GM19397 (cell line): Measurements from ENCODE around the gene CD96.

Experiments
- ATAC-seq: cut with Tn5 transposase; IDR thresholded peaks from one replicate; pipeline ENCODE4 v1.9.1; 2021; ENCODE audit warnings: mild to moderate bottlenecking, moderate library complexity; ENCODE audit not compliant: unreplicated experiment

The CD96 gene

DNA sequence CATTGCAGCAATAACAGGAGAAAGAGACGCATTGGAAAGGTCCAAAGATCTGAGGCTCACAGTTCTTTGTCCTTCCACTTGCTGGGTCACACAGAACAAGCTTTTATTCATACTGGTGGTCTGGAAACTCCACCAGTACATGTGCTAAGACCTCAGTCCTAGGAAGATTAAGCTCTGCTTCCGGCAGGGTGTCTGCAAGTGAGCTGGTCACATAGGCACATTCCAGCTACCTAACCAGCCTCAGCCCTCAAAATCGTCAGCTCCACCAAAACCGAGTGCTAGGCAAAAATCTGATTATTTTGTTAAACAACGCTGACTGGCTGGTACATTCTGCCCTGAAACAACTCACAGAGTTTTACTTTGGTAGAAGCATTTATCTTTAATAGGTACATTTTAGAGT is 50.9 kb downstream of the CD96 start:
- ATAC-seq, result no peak

DNA sequence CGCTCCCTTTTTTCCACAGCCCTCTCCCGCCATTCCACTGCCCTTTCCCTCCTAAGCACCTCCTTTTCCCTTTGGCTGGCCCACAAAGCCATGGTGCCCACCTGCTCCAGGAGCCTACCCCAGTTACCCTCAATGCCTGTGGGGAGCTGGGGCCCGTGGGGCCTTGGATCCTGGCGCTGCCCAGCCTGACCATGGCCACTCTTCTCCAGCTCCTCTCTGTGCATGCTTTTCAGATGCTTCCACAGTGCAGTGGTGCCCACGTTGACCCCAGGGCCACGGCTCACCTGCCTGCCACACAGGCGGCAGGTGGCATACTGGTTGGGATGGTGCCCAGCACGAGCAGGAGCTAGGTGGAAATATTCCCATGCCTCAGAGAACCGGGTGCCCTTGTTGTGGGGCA is 51.7 kb downstream of the CD96 start:
- ATAC-seq, result no peak

DNA sequence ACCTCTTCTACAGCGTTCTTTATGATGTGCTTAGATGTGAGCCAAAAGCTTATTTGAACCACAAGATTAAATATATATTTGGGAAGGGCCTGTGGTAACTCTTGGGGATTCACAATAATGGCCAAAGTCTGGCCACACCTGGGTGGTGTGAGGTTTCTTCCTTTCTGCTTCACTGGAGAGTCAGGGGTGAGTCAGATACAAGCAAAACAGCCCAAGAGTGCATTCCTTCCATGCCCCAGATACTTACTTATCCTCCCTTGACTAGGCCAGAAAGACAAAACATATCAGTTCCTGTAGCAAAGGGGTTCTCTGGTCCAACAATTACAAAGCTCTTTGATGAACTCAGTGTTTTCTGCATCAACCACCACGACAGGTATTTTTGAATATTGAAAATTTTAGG is 52.2 kb downstream of the CD96 start:
- ATAC-seq, result peak; percentile 80

DNA sequence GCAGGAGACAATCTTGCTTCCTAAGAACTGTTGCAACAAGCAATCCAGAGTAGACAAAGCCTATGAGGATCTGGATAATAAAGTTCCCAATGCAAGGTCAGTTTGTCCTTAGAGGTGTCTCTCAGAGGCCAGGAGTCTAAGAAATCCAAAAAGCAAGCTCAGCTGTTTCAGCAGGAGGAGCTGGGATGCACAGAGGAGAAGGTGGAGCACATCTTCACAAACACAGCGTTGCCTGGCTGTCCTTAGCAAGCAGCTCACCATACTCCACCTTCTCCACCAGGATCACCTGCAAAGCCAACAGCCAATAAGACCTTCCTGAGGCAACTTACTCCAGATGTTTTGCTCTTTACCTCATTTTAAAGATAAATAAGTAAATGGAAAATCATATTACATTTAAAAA is 52.8 kb downstream of the CD96 start:
- ATAC-seq, result no peak

DNA sequence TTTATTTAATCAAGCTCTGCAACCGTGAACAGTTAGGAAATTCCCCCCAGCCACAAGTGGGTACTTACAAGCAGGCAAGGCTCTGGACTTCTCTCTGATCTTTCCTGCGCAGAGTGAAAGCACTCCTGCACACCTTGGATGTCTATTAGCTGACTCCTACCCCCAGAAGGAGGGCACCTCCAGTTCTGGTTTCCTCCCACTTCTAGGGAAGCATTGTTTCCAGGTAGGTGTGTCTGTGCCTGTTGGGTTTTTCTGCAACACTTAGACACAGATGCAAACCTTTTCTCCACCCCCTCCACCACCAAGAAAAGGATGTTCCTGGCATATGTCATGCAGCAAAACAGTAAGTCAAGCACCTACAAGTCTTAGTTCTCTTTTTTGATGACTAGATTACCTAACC is 53.2 kb downstream of the CD96 start, which contains the start of gene ZBED2:
TSS of gene ZBED2 (minus strand) at position 115 of the 400 bp plus-strand sequence. CDS start 1,145 bp downstream, outside the sequence.
- no peak for ATAC-seq

DNA sequence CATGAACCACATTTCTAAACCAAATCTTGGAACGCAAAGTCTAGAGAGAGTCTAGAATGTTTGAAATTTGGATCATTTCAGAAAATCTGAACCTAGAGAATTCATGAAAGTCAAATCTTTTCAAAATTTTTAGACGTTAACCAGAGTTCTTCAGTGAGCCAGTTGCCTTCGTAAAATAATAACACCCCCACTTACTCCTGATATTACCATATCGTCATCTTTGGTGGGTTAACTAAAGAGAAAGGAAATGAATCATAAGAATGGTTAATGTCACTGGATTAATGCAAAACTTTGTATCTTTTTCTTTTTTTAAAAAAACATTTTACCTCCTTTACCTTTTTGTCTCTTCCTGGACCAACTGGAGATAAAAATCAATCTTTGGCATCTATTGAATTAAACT is 54.3 kb downstream of the CD96 start:
- ATAC-seq, result no peak

DNA sequence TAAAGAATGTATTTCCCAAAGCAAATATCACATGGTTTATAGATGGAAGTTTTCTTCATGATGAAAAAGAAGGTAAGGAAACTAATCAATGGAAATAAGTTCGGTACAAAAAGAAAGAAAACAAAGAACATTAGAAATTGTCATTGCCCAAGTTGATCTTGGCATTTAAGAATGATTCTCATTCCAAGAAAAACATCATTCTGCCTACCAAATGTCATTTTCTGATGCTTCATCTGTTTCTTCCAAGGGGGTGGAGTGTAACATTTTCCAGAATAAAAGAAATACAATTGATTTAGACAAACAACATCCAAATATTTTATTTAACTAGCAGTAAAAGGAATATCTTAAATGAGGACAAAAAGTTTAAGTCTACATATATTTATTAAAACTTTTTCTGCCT is 56.1 kb downstream of the CD96 start:
- ATAC-seq, result no peak

DNA sequence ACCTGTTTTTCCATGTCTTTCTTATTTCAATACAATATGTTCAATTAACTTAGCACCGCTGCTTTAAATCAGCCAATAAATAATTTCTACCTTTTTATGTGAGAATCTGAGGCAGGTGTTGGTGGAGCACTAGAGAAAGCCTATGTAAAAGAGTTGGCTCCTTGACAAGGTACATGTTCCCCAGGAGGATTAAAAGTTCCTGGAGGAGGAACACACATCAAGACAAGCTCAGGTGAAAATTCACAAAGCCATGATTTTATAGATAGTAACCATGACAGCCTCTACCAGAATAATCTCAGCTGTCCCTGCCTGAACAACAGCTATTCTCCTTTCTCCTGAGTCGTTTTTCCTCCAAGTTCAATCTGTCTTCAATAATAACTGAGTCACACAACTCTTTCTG is 56.6 kb downstream of the CD96 start:
- ATAC-seq, result no peak

DNA sequence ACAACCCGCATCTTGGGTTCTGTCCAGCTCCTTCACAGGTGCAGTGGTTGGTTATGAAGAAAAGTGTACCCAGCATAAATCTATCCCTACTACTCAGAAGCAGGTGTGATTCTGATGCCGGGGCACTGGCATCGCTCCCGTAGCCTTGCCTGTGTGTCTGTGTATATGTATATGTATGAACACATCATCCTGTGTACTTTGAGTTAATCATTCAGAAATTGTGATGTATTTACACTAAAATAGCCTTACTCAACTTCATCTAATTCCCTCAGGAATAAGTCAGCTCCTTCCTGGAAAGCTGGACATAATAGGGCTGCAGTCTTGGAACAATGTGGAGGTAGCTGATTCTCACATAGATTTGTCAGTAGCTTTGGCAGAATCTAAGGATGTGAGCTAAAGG is 59.8 kb downstream of the CD96 start:
- ATAC-seq, result no peak

DNA sequence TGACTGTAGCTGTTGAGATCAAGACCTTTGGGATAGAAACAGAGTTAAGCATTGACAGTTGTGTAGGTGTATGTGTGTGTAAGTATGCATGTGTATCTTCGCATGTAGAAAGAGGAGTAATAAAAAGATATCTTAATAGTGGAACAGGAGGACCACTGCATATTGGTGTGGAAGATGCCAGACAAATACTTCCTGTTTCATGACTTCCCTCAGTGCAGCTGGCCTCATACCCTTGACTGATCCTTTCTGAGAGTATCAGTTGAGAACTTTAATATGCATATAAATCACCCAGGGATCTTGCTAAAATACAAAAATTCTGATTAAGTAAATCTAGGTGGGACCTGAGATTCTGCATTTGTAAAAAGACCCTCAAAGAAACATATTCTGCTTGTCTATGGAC is 61.7 kb downstream of the CD96 start:
- peak; percentile 53 for ATAC-seq

DNA sequence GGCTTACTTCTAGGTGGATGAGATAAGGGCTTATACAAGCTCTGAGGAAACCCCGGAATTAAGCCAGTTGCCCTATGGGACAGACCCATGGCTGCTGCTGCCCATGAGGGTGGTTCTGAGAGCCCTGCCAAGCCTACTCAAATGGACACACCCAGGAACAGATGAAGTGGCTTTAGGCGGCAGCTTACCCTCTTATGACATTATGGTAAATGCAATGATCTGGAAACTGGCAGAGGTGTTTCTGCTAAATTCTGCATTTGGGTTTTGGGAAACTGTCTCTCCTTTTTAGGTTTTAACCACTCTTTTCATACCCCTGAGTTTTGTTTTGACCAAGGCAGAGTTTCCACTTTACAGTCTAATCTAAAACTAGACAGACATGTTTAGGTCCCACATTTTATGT is 62.1 kb downstream of the CD96 start:
- ATAC-seq, result peak; percentile 24

DNA sequence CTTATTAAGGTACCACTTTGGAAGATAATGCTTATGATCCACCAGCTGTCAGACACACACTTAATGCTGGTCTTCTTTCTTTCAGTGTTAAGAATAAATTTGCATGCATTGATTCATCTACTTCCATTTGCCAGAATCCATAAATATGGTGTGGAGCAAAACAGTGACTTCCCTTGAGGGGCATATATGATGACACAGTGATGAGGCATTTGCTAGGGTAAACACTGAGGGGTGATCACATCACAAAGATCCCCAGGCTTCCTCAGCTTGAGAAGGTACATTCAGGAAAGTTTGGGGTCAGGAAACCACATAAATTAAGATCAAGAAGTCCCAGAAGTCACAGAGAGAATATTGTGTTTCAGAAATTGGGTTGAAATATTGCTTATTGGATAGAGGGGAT is 63.0 kb downstream of the CD96 start:
- ATAC-seq, result no peak

DNA sequence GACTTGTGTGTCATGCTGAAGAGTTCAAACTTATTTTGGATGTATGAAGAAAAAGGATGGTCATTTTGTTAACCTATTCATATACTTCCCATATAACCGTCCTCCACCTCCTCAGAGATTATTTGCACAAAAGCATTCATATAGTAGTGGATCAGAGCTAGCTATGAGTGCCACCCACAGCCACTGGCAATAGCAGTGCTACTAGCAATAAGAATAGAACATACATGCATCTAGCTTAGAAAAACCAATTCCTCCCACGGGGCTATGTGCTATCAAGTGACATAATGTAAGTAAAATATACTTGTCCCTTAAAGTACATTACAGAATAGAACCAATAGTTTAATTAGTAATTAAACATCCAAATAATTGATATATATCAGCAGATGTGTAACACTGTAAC is 63.5 kb downstream of the CD96 start:
- ATAC-seq, result no peak

DNA sequence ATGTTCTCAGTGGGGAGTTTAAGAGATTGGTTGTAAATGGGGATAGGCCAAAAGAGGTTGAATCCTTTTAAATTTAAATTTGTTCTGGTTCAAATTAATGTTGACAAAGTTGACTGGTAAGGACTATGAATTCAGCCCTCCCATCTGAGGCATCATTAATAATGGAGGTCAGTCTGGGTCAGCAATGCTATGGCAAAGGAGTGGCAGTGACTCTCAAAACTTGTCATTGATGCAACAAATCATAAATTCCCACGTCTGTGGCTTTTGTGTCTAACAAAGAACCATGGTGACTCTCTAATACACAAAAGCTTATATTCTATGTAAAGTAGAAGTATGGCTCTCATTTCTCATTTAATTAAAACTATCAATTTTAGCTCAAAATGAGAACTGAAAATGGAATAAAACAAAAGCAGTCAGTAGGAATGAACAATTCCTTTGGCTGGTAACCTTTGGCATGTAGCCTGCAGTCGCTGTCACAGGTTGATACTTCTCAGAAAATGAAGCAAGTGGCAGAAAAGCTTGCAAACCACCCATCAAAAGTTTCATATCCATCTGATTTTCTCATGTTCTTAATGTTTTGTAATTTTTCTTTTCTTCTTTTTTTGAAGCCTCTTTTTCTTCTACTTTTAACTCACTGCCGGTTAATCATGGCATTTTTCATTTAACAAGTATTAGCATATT is 65.4 kb downstream of the CD96 start:
- ATAC-seq, result no peak

DNA sequence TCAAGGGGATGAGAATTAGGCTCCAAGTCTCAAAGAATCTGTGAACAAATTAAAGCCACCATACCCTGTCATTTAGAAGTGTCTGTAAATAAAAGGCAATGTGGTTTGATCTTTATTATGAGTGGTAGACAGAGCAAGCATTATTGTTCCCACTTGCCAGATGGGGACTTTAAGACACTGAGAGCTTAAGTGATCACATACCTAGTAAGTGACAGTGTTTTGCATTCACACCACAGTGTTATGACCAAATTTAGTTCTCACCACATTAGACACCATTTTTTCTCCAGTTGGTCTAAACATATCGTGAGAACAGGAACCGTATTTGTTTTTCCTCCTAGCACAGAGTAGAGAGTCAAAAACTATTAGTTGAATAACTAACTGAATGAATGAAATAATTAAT is 66.4 kb downstream of the CD96 start:
- ATAC-seq, result peak; percentile 35

DNA sequence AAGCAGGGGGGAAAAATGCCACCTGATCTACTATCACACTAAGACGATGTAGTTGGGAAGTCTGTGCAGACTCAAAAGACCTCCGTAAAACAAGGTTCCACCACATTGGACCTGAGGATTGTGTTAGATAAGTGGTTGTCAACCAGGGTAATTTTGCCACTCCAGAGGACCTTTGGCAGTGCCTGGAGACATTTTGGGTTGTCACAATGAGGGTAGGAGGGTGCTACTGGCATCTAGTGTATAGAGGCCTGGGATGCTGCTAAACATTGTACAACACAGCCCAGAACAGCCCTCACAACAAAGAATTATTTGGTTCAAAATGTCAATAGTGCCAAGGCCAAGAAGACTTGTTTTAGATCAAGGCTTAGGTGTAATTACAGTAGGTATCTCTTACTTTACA is 67.7 kb downstream of the CD96 start:
- ATAC-seq, result no peak

DNA sequence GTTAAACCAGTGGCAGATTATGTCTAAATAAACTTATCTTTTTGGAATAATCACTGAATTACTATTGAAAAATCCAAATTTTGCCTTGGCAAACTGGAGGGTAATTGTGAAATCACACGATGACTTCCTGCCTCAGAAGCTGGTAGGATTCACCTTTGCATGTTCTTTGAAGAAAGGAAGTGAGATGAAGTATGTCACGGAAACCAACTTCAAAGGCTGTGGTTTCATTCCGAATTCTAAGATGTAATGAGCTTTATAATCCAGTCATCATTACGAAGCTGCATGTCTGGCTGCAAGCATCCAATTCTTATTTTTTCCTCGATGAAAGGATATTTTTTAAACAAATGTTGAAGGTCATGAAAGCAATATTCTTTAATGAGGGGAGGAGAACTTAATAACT is 68.2 kb downstream of the CD96 start:
- ATAC-seq, result peak; percentile 84

DNA sequence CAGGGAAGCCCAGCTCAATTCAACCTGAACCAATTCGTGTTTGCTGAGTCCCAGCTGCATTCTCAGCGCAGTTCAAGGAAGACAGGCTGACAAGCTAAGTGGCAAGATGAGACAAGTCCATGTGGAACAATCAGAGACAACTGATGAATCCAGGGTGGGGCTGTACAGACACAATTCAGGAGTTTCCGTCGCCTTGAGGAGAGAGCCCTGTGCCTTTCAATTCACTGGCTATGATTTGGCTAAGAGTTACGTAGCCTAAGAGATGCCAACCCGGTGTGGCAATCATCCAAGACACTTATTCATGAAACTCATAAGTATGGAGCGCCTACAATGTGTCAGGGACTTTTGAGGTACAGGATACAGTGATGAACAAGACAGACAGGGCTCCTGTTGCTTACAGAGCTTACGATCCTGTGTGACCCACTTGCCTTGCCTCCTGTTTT is 68.6 kb downstream of the CD96 start:
- ATAC-seq, result peak; percentile 4

DNA sequence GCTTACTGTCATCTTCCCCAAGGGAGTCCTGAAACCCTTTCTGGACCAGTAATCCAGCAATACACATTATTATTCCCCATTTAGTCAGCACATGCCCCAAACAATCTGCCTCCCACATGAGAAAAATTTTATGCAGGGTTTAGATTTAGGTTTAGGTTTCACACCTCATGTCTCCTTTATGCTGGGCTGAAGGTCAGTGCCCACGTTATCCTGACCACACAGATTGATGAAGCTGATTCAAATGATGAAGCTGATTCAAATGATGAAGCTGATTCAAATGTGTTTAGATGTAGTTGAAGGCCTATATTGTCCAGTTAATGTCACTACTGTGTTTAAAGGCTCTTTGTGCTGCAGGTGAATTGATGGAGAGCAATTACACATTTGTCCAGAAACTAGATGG is 71.3 kb downstream of the CD96 start:
- ATAC-seq, result no peak

DNA sequence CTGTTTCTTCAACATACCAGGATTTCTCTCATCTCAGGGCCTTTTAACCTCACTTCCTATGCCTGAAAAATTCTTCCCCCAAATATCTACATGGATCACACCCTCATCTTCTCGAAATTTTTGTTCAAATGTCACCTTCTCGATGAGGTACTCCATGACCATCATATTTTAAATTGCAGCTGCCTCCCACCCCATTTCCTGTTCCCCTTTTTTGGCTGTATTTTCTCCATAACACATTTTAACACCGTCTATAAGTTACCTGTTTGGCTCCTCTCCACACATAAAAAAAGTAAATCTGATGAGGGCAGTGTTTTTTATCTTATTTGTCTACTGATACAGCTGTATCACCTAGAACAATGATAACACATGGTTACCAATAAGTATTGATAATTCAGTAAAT is 73.9 kb downstream of the CD96 start:
- no peak for ATAC-seq

DNA sequence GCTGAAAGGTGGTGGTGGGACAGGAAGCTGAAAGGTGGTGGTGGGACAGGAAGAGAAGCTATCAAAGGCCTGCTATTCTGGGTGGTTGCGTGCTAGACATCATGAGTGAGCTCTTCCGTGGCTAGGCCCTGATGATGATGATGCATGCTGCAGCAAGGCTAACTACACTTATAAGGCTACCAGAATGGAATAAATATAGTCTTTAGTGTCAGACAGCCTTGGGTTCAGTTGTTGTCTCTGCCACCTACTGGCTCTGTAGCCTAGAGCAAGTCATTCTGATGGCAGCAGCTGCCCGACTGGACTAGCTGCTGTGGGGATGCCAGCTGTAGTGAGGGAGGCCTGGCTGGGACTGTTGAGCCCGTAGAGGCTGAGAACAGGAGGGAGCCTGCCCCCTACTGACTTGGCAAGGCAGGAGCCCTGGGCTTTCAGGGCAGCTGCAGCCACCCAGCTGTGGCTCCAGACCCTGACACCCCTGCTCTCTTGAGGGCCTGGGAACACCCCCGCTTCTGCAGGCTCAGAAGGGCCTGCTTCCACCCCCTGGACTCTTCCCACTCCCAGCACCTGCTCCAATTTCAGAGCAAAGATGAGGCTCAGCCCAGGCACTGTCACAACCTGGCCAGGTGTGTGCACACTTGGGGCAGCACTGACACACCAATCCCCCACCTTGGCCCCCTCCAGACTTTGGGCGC is 74.6 kb downstream of the CD96 start:
- peak; percentile 90 for ATAC-seq

DNA sequence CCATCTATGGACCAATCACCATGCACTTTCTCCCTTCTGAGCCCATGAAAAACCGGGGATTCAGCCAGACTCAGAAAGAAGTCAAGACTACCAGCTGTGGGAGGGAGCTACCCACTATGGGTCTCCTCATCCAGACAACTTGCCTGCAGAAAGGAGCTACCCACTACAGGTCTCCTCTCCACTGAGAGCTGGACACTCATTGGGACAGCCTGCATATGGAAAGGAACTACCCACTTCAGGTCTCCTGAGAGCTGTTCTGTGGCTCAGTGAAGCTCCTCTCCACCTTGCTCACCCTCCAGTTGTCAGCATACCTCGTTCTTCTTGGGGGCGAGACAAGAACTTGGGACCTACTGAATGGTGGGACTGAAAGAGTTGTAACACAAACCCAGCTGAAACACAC is 75.4 kb downstream of the CD96 start:
- no peak for ATAC-seq
